Cerebellar cortex (tissue), 1 donor: ENCODE data around the gene CRKL.
"Not testable (repeated sequence)": the region's sequence is repeated elsewhere in the genome, so short reads cannot be mapped to it uniquely, and the experiment has no call there.

Experiments used
- DNase-seq: peaks from one replicate; pipeline ENCODE4 v3.0.0-alpha.2; 2015; ENCODE audit warnings: low spot score

The CRKL gene, protein sequence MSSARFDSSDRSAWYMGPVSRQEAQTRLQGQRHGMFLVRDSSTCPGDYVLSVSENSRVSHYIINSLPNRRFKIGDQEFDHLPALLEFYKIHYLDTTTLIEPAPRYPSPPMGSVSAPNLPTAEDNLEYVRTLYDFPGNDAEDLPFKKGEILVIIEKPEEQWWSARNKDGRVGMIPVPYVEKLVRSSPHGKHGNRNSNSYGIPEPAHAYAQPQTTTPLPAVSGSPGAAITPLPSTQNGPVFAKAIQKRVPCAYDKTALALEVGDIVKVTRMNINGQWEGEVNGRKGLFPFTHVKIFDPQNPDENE

DNA sequence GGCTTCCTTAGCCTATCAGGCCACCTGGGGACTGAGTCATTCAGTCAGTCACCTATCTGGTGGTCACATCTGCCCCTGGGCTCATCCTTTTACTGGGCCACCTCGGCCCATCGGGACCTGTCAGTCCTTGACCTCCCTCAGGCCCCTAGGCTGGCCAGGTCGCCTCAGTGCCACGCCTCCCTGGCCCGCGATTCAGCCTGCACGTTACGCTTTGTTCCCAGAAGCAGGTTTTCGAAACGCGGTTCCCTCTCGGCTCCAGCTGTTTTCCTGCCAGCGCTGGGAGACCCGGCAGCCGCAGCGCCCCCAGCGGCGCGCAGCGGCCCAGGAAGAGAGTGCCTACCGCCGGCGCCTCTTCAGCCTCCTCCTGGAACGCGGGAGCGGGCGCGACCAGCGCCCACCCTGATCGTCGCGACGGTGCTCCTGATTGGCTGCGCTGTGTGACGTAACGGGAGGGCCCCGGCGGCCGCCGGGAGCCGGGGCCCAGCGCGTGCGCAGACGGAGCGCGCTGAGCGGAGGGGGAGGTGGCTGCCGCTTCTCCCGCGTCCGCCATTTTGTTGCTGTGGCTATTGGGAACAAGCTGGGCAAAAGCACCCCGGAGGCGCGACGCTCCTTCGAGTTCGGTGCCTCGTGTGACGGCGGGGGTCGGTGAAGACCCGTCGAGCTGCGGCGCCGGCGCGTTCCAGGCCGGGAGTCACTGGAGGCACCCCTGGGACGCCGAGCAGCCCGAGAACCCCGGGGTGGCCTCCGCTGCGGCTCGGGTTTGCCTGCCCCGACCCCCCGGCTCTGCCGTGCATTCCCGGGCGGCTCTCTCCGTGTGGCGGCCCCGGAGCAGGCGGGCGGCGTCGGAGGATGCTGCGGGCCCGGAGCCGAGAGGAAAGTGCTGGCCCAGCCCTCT is at the start of gene CRKL:
Gene CRKL, plus strand, starts transcription at position 492 of the 895 bp plus-strand sequence. CDS start 528 bp downstream, outside the sequence.
- DNase-seq, result peak; percentile 95

DNA sequence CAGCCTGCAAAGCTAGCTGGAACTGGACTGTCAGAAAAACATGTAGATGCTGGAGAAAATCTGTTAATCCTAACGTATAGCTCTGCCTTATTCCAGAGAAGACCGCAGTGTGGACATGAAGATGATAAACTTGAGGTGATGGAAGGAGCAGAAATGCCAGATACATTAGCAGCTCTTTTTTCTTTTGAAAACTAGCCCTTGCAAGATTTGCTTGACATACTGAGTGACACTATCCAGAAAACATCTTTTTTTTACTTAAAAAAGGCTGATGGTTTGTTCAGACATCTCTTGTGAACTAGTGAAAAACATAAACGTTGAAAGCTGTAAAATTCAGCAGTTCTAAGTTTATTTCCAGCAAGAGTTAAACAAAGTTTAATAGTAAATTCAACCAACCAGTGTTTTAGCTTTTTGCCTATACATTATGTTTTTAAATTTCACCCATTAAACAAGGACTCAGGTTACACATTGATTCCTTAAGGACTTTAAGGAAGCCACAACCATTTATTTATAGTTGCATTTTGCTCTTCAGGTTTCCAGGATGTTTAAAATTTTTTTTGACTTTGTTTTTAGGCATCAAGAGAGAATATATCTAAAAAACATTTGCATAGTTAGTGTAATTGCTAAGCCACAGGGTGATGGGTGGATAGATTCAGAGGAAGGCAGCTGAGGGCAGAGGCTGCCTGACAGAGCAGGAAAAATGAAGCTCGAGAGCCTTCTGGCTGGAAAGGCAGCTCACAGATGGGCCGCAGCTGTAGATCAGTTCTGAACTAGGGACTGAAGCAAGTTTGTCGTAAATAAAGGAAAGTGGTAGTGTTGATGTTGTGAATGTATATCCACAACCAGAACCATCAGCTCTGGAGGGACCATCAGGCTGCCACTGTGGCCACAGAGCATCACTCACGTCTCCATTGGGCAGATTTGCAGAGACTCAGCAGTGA is 48.9 kb upstream of the CRKL start:
- no peak for DNase-seq

DNA sequence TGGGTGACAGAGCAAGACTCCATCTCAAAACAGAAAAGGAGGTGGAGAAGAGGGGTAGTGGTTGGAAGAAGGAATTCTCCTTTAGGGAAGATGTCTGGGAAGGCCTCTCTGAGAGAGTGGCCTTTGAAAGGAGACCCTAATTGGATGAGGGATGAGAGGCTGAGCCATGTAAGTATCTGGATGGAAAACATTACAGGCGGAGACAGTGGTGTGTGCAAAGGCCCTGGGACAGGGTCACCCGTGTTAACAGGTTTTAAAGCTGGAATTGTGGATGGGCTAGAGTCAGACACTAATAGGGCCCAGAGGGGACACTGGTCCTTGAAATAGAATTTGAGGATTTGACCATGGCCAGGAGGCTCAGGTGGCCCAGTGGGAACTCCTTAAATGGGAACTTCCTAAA is 48.0 kb upstream of the CRKL start:
- no peak for DNase-seq

DNA sequence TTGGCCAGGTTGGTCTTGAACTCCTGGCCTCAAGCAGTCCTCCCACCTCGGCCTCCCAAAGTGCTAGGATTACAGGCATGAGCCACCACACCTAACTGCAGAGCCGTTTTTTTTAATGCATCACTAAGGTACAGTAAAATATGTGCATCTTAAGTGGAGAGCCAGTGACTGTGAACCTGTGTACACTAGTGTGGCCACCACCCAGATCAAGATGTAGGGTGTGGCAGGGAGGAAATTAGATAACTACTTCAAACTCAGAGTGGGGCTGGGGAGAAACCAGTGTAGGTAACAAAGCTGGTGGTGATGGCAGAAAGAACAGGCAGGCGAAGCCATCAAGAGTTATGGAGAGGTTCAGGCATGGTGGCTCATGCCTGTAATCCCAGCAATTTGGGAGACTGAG is 44.0 kb upstream of the CRKL start:
- DNase-seq, result no peak

DNA sequence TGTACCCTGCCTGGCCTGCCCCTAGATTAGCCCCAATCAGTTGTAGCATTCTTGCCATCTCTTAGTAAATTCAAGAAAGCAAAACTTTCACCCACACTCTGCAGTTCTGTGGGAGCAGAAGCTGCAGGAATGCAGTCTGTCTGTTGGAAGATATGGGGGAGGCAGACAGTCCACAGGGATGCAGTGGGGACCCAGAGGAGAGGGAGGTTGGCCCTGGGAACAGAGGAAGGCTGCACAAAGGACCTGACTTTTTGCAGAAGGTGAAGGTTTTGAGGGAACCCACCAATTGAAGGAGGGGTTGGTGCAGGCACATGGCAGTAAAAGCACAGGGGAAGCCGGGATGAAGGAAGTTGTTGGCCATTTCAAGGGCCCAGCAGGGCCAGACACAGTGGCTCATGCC is 41.9 kb upstream of the CRKL start:
- DNase-seq, result no peak

DNA sequence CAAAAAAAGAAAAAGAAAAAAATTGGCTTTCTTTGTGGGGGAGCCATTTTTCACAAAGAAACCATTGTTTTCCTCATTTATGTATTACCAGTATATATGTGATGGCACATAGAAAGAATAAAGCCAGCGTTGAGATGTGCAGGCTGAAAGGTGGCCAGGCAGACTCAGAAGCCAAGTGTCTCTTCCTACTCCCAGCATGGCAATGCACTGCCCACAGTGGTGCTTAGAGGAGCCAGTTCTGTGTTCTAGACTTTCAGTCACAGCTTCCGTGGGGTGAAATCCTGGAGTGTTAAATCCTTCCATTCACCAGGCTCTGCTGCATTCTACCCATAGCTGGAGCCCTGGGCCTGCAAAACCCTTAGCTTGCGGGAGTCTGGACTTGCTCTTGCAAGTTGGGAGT is 39.5 kb upstream of the CRKL start:
- DNase-seq, result no peak

DNA sequence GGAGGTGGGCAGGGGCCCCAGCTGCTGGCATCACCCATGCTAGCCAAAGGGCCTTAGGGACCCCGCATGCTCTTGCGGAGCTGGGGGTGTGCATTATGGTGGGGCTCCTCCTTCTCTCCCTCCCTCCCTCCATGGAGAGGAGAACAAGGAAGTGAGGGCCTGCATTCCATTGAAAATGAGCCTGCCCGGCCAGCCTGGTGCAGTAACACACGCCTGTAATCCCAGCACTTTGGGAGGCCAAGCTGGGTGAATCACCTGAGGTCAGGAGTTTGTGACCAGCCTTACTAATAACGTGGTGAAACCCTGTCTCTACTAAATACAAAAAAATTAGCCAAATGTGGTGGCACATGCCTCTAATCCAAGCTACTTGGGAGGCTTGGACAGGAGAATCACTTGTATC is 36.0 kb upstream of the CRKL start:
- no peak for DNase-seq

DNA sequence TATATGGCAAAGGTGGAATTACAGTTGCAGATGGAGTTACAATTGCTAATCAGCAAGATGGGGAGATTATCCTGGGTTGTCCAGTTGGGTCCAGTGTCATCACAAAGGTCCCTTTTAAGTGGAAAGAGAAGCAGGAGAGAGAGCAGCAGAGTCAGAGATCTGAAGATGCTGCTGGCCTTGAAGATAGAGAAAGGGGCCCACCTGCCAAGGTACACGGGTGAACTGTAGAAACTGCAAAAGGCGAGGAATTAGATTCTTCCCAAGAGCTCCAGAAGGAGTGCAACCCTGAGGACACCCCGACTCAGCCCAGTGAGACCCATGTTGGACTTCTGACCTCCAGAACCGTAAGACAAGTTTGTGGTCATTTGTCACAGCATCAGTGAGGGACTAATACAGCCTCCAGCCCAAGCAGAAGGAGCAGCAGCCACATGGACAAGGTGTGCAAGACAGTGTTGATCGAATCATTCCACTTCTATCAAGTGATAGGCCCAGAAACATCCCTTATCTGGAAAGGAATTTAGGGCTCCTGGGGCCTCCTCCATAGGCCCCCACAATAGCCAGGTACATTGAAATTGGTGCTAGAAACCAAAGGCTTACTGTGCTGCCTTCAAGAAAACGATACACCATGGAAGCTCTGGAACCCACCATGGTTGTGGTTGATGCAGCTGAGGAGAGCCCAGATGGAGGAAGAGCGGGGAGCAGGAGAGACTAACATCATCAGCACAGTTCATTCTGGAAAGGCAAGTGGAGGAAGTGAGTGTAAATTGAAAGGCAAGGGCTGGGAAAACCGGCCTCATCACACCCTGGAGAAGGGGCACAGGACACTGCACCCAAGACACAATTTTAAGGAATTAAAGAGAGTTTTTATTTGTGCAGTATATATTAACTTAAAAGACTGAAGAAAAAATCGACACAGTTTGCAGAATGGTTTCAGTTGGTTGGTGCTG is 35.1 kb upstream of the CRKL start:
- DNase-seq, result no peak

DNA sequence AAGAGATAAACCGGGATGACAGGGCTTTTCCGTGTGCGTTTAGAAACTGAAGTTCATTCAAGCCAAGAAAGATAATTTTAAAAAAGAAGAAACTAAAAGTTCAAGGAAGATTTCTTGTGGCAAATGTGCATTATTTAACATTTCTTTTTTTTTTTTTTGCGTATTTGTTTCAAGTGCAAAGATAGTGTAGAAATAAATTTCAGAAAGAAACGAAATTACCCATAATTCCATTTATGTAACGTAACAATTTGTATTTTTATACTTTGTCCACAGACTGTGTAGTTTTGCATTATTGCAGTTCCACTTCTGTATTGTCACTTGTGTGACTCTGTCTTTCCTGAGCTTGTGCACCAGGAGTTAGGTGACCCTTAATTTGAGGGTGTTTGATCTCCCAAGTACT is 34.4 kb upstream of the CRKL start:
- no peak for DNase-seq

DNA sequence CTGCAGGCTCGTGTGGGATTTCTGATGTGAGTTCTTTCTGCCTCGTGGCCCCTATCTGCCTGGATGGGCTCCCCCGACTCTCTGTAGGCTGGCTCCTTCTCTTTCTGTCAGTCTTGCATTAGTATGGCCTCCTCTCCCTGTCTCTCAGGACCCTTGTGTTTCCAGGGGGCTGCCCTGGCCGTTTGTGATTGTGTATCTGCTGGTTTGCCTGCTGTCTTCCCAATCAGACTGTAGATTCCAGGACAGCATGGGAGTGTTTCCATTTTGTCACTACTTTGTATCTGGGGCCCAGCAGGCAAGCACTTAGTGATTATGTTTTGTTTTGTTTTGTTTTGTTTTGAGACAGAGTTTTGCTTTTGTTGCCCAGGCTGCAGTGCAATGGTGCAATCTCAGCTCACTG is 32.8 kb upstream of the CRKL start:
- DNase-seq, result no peak

DNA sequence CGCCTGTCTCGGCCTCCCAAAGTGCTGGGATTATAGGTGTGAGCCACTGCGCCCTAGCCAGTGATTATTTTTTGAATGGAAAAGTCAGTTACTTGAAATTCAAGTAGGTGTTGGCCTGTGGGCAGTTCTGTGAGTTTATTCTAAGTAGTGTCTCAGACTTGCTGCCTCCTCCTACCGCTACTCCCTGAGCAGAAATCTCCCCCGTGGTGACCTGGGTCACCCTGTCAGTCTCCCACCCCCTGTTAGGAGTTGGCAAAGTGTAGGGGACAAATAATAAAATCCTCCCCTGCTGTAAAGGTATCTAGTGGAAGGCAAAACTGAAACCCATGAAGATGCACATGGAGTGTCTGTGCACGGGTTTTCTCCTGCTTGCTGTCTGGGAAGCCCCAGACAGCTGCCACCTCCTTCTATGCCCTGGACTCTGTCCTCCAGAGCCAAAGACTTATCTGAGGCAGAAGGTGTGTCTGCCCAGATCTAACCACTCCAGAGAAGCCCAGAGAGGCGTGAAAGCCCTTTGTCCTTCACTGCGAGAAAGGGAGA is 32.1 kb upstream of the CRKL start:
- DNase-seq, result no peak

DNA sequence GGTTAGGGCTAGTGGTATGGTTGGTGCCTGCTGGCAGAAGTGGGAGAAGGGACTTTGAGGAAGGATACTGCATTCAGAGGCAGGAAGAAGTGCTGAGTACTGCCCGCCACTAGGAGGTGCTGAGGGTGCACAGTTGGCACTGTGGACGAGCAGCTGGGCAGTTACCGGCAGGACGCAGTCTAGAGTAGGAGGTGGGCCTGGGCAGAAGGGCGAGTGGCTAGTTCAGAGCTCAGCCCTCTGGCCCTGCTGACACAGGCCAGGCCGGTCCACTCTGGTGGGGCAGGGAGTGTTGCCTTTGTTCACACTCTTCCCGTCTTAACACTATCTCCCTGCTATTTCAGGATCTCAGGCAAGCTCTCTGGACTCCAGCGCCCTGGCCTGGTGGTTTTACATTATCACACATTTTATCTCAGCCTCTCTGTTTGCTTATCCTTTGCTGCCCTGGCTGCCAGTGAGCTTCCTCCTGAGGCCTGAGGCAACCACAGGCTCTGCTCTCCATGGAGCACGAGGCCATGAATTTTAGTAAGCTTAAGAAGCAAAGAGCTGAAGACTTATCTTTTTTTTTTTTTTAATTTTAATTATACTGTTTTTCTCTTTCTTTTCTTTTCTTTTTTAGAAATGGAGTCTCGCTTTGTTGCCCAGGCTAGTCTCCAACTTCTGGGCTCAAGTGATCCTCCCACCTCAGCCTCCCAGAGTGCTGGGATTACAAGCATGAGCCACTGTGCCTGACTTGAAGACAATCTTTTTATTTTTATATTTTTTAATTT is 31.5 kb upstream of the CRKL start:
- DNase-seq, result peak; percentile 86

DNA sequence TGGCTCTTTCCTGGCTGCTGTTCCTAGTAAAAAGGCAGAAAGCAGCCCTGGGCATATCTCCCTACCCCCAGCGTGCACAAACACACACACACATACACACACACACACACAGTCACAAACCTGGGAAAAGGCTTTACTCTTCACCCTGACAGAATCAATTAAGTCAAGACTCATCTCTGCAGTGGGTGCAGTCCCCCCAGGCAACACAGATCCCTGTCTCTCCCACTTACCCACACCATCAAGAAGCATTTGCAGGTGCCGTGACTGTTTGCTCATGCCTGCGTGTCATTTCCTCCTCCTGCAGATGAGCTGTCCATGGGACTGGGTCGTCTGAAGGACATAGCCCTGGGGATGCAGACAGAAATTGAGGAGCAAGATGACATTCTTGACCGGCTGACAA is 29.8 kb upstream of the CRKL start:
- DNase-seq, result no peak

DNA sequence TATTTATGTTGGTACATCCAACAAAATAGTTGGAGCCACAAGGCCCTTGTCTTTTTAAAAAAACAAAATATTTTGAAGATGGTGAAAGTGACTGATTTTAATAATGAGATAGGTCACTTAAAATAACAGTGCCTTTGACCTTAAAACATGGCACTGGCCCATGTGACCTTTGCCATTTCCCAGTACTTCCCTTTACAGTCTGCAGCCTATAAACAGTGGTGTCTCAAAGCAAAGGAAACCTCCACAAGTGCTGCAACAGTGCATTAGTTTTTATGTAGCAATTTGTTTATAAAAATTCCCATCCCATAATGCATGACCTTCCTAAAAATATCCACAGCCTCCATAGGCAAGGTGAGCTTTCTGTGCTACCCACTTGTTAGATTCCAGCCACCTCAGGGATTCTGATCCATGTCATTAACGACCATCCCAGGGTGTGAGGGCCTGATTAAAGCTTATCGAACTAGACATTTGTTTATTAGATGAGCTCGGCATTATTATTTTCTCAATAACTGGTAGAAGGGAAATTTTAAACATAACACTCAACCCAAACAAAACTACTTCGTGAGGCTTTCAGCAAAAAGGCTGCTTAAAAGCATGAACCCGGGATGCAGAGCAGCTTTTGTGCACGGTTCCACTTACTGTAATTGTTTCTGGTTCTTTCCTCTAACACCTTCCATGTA is 28.0 kb upstream of the CRKL start:
- no peak for DNase-seq

DNA sequence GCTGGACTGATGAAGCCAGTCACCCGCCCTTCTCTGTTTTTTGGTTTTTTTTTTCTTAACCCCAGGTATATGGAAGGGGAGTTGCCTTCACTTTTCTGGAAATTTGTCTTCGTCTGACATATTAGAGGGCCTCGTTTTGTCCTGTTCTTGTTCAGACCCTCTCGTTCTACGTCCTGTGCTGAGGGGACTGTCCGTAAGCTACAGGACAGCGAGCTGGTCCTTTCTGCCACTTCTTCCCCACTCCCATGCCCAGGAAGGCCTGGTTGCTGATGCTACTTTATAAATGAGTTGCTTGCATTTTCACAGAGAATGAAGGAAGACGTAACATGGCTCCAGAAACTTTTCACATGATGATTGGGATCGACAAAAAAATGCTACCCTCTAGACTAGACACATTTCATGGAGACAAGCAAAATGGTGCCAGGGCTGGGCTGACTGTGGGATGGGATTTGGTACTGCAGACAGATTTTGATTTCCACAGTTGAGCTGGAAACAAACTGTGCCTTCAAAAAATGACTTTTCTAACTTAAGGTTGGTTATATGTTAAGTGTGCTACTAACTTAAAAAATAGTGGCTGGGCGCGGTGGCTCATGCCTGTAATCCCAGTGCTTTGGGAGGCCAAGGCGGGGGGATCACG is 27.2 kb upstream of the CRKL start:
- no peak for DNase-seq

DNA sequence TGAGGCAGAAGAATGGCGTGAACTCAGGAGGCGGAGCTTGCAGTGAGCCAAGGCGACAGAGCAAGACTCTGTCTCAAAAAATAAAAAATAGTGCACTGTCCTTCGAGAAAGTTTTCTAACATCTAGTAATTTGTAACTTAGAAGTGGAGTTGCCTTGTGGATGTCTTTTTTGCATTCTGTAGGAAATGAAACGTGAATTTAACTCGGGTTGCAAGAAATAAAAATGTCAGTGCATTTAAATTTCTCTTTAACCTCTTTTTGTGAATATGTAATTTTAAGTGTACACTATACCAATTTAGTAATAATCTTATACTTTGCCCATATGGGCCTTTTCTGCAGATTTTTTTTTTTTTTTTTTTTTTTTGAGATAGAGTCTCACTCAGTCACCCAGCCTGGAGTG is 26.2 kb upstream of the CRKL start:
- no peak for DNase-seq

DNA sequence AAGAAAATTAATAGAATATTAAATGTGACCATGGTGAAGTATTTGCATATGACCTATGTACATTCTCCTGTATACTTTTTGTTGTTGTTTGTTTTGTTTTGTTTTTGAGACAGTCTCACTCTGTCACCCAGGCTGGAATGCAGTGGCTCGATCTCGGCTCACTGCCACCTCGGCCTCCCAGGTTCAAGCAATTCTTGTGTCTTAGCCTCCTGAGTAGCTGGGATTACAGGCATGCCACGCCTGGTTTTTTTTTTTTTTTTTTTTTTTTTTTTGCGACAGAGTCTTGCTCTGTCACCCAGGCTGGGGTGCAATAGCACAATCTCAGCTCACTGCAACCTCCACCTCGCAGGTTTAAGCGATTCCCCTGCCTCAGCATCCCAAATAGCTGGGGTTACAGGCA is 19.5 kb upstream of the CRKL start:
- DNase-seq, result not testable (repeated sequence)

DNA sequence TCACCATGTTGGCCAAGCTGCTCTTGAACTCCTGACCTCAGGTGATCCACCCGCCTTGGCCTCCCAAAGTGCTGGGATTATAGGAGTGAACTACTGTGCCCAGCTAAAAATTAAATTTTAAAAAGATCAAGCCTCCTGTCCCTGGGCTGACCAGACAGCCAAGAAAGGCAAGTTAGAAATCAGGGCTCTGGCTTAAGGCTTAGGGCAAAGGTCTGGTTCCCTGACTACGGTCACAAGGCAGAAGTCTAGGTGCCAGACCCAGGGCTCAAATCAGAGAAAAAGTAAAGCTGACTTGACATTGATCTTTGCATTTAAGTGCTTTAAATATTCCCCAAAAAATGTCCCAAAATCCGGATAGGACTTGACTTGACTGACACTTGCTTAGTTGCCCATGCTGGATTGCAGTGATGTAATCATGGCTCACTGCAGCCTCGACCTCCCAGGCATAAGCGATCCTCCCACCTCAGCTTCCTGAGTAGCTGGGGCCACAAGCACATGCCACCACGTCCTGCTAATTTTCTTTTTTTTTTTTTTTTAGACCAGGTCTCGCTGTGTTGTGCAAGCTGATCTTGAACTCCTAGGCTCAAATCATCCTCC is 17.3 kb upstream of the CRKL start:
- no peak for DNase-seq
